Heart left ventricle (tissue), 16 donors: ENCODE measurements around the gene SEC24B. TPM values are rescaled to one million over a fixed set of nuclear protein-coding genes. Genes with fewer than 3 reads are reported as not detected.

Source experiments
- ATAC-seq, 4 donors: fragments of 200-7000 bp; cut with Tn5 transposase; one replicate each; pipeline ENCODE4 v1.9.1; 2020 to 2022; ENCODE audit warnings: moderate library complexity in 4 of 4, mild to moderate bottlenecking in 3 of 4, moderate number of reproducible peaks in 1 of 4
- DNase-seq, 5 donors: peaks; one replicate each; pipeline ENCODE4 v3.0.0-alpha.2; 2020
- H3K27ac ChIP-seq, 12 donors: fragments of 200-600 bp; sonication (generic) in 4 of 12; one replicate each; pipeline versions ENCODE4 v1.5.0 to v1.8.0; 2016 to 2022; ENCODE audit warnings: mild to moderate bottlenecking in 2 of 12
- H3K27me3 ChIP-seq, 9 donors: fragments of 200-600 bp; sonication (generic) in 2 of 9; one replicate each; pipeline versions ENCODE4 v1.5.1 to v1.8.0; 2016 to 2022; ENCODE audit warnings: mild to moderate bottlenecking in 3 of 9
- H3K36me3 ChIP-seq, 9 donors: fragments of 200-600 bp; sonication (generic) in 2 of 9; one replicate each; pipeline versions ENCODE4 v1.5.0 to v1.8.0; 2018 to 2022; ENCODE audit warnings: mild to moderate bottlenecking in 2 of 9
- H3K4me1 ChIP-seq, 12 donors: fragments of 200-600 bp; sonication (generic) in 4 of 12; one replicate each; pipeline versions ENCODE4 v1.5.0 to v1.8.0; 2016 to 2022; ENCODE audit warnings: mild to moderate bottlenecking in 3 of 12
- H3K4me3 ChIP-seq, 12 donors: fragments of 200-600 bp; sonication (generic) in 4 of 12; one replicate each; pipeline versions ENCODE4 v1.5.0 to v1.8.0; 2017 to 2022; ENCODE audit warnings: mild to moderate bottlenecking in 9 of 12, moderate library complexity in 4 of 12
- H3K9me3 ChIP-seq, 12 donors: fragments of 200-600 bp; sonication (generic) in 4 of 12; one replicate each; pipeline versions ENCODE4 v1.5.0 to v1.8.0; 2016 to 2022; ENCODE audit warnings: mild to moderate bottlenecking in 1 of 12
- CTCF ChIP-seq, 12 donors: fragments of 200-600 bp; sonication (generic) in 4 of 12; IDR thresholded peaks; one replicate each; pipeline versions ENCODE4 v1.5.0 to v1.8.0; 2018 to 2022; ENCODE audit warnings: antibody characterized with exemption in 12 of 12, mild to moderate bottlenecking in 5 of 12
- POLR2A ChIP-seq, 2 donors: fragments of 450-650 bp; IDR thresholded peaks; one replicate each; pipeline ENCODE4 v1.6.1; 2017; ENCODE audit warnings: antibody characterized with exemption in 2 of 2, mild to moderate bottlenecking in 2 of 2, moderate library complexity in 2 of 2
- WGBS, 4 donors: extraction: QIAGEN DNeasy Blood & Tissue Kit in 2 of 4; methylation state at CpG; one replicate each; pipeline versions ENCODE4 v1.1.5 to v1.1.7; 2013 to 2018; 5-methylcytosine and 5-hydroxymethylcytosine counted together
- intact Hi-C, 10 donors: fragments of 100-400 bp; cut with DNase I; formaldehyde crosslinking; loops; one replicate each; pipeline versions ENCODE4 v1.11.1 to v1.14.2; 2022
- polyA plus RNA-seq, 2 donors: library from polyadenylated mRNA; stranded (reverse); fragments of 200-250 nt; gene quantifications; one replicate each; pipeline ENCODE4 v1.2.3, GENCODE V29; 2013
- total RNA-seq, 9 donors: library from RNA; depleted of rRNA in 2 of 9; stranded (reverse); fragments of >200 nt in 2 of 9; fragmentation: NEBNext Ultra II Directional in 3 of 9; extraction: Animal tissue kit (Norgen Biotek cat#: 25700) in 3 of 9; gene quantifications; one replicate each; pipeline versions ENCODE4 v1.1.0 to v1.2.4, GENCODE V29; 2016 to 2023
- donor health status: ischemic (EF 13 %, LVEDD 7.1; RV severe dilation, severe dysfunction).
- donor health status: healthy with polysubstance abuse.
- donor health status: DM: no; HTN: yes; CAD: no.
- donor health status: DM: no; HTN: no; CAD: no.
- donor health status: ischemic (EF 25% LVEDD 6.9; RV normal size, moderate dysfunction).
- donor health status: ischemic (EF 25% LVEDD 5.7; RV mildly dilated, moderate dysfunction).
- donor health status: healthy.
- donor health status: DM: yes; HTN: yes; CAD: no.
- donor health status: ischemic (EF 35%, LVEDD 5.7; RV mildly dilated, moderate dysfunction).
- donor health status: nonischemic (EF 11% LVEDD 7.7; RV severe dilation, severe dysfunction).
- donor health status: DM: yes; HTN: yes; CAD: no.
- donor health status: PGD.
- donor health status: ischemic (EF 29% LVEDD 5.4; RV normal size, mild dysfunction).
- donor health status: nonischemic (EF 23%, LVEDD 6.1; RV moderate dilation, normal function).

SEC24B gene
- total and polyA plus RNA-seq, 11 donors, result 5.8 to 34.8 (median 25.2) TPM

- ATAC-seq (peak in 1 of 4 donors; percentile 70), DNase-seq (no peak)
- Histone ChIP-seq H3K27me3 (no peaks in the 10 kb centered on the region), H3K36me3 (peaks cover 0 to 34% (median 14%) of the 10 kb centered on the region in 9 donors), H3K4me3 (no peak overlapping the region), H3K9me3 (no peaks in the 10 kb centered on the region), H3K27ac (peak overlapping the region in 1 of 12 donors; percentile 23), H3K4me1 (peaks cover 0 to 39% (median 29%) of the 10 kb centered on the region in 12 donors)
- intact Hi-C loops, result no loop called here
- TF ChIP-seq CTCF (IDR thresholded peaks at IDR 0.05) (no peak), POLR2A (IDR thresholded peaks at IDR 0.05) (no peak)
- 43 to 57% (median 56%) methylated on average over 3 of the region's 3 CpGs for WGBS, 4 donors
Observed at GRCh38 chr4:109472343-109472761, 38.7 kb downstream of the SEC24B start.

- Histone ChIP-seq H3K27me3 (no peaks in the 10 kb centered on the region), H3K36me3 (peaks cover 0 to 32% (median 17%) of the 10 kb centered on the region in 9 donors), H3K9me3 (no peaks in the 10 kb centered on the region), H3K27ac (no peak overlapping the region), H3K4me1 (peaks cover 0 to 36% (median 23%) of the 10 kb centered on the region in 12 donors), H3K4me3 (no peak overlapping the region)
- DNase-seq, result no peak
- no peak for ATAC-seq
- WGBS, 4 donors, result 33 to 56% (median 46%) methylated on average over 1 of the region's 1 CpG
- TF ChIP-seq CTCF (IDR thresholded peaks at IDR 0.05) (no peak), POLR2A (IDR thresholded peaks at IDR 0.05) (no peak)
- intact Hi-C loops, result no loop called here
Observed at GRCh38 chr4:109473824-109474223, 40.2 kb downstream of the SEC24B start.

- DNase-seq (no peak), ATAC-seq (no peak)
- Histone ChIP-seq H3K9me3 (no peaks in the 10 kb centered on the region), H3K27me3 (no peaks in the 10 kb centered on the region), H3K4me1 (peaks cover 0 to 4% (median 0%) of the 10 kb centered on the region in 12 donors), H3K27ac (no peak overlapping the region), H3K36me3 (peaks cover 0 to 35% (median 31%) of the 10 kb centered on the region in 9 donors), H3K4me3 (no peak overlapping the region)
- whole genome bisulfite sequencing, 4 donors, result 52 to 67% (median 60%) methylated on average over 1 of the region's 1 CpG
- intact Hi-C loops, result no loop called here
- TF ChIP-seq POLR2A (IDR thresholded peaks at IDR 0.05), result no peak
- no peak for TF ChIP-seq CTCF (IDR thresholded peaks at IDR 0.05)
Observed at GRCh38 chr4:109486007-109486406, 52.4 kb downstream of the SEC24B start.

- WGBS, 4 donors, result 53 to 59% (median 57%) methylated on average over 3 of the region's 3 CpGs
- ATAC-seq (peak; percentile 78 to 95 (median 94)), DNase-seq (peak in 4 of 5 donors; percentile 24 to 44 (median 32))
- H3K27me3 ChIP-seq, result no peaks in the 10 kb centered on the region
- H3K27ac ChIP-seq, result no peak overlapping the region
- no peak overlapping the region for H3K4me3 ChIP-seq
- H3K9me3 ChIP-seq, result no peaks in the 10 kb centered on the region
- peaks cover 0 to 75% (median 60%) of the 10 kb centered on the region in 9 donors for H3K36me3 ChIP-seq
- H3K4me1 ChIP-seq, result peaks cover 0 to 7% (median 0%) of the 10 kb centered on the region in 12 donors
- intact Hi-C loops, result loop anchor here in 7 of 10 donors (10.0 kb wide), 1 partner anchor 60 kb away; the partner anchor contains the start of gene SEC24B (in 7 of the 7)
- no peak for TF ChIP-seq CTCF (IDR thresholded peaks at IDR 0.05)
- no peak for TF ChIP-seq POLR2A (IDR thresholded peaks at IDR 0.05)
Observed at GRCh38 chr4:109494563-109494962, 60.9 kb downstream of the SEC24B start.
